SK-N-SH (cell line): ENCODE data around the gene MRPS23. TPM values are rescaled to one million over a fixed set of nuclear protein-coding genes. Genes with fewer than 3 reads are reported as not detected.

Experiments used
- EP300 ChIP-seq, 2 experiments: IDR thresholded peaks; 2 replicates each; pipeline versions ENCODE4 v1.4.0 to v1.6.1; 2012; ENCODE audit warnings: borderline replicate concordance in 1 of 2, low read depth in 1 of 2, low read length in 1 of 2
- FOSL2 ChIP-seq: IDR thresholded peaks from 2 replicates; pipeline ENCODE4 v1.4.0; 2012; ENCODE audit warnings: low read depth, mild to moderate bottlenecking, moderate library complexity, borderline replicate concordance
- FOXJ3 ChIP-seq: sonication (generic); formaldehyde crosslinking; IDR thresholded peaks from 2 replicates; pipeline ENCODE4 v1.5.1; 2020; ENCODE audit warnings: mild to moderate bottlenecking, missing genetic modification reagents
- FOXM1 ChIP-seq: IDR thresholded peaks from 2 replicates; pipeline ENCODE4 v1.4.0; 2012; ENCODE audit warnings: low read depth, mild to moderate bottlenecking
- IRF3 ChIP-seq: fragments of 150-350 bp; IDR thresholded peaks from 2 replicates; pipeline ENCODE4 v1.6.1; 2016; ENCODE audit warnings: mild to moderate bottlenecking, low read depth, low read length
- JUND ChIP-seq: IDR thresholded peaks from 2 replicates; pipeline ENCODE4 v1.4.0; 2012
- MAX ChIP-seq: IDR thresholded peaks from 2 replicates; pipeline ENCODE4 v1.4.0; 2012; ENCODE audit warnings: low read depth
- MXI1 ChIP-seq: IDR thresholded peaks from 2 replicates; pipeline ENCODE4 v1.6.1; 2012; ENCODE audit warnings: mild to moderate bottlenecking, low read depth, low read length, improper control_type of control experiment
- NFIC ChIP-seq: IDR thresholded peaks from 2 replicates; pipeline ENCODE4 v1.4.0; 2012; ENCODE audit warnings: borderline replicate concordance
- RAD21 ChIP-seq: IDR thresholded peaks from 2 replicates; pipeline ENCODE4 v1.6.1; 2012; ENCODE audit warnings: mild to moderate bottlenecking, low read length
- RCOR1 ChIP-seq: fragments of 150-350 bp; IDR thresholded peaks from 2 replicates; pipeline ENCODE4 v1.6.1; 2017; ENCODE audit warnings: antibody characterized with exemption, low read length
- REST ChIP-seq: IDR thresholded peaks from 2 replicates; pipeline ENCODE4 v1.6.1; 2012; ENCODE audit warnings: mild to moderate bottlenecking, low read depth, low read length, moderate library complexity
- RFX5 ChIP-seq: IDR thresholded peaks from 2 replicates; pipeline ENCODE4 v1.6.1; 2012; ENCODE audit warnings: mild to moderate bottlenecking, improper control_type of control experiment, low read length
- RXRA ChIP-seq: IDR thresholded peaks from 2 replicates; pipeline ENCODE4 v1.4.0; 2012; ENCODE audit warnings: low read depth, mild to moderate bottlenecking, borderline replicate concordance
- TCF12 ChIP-seq: IDR thresholded peaks from 2 replicates; pipeline ENCODE4 v1.4.0; 2012
- TEAD4 ChIP-seq: IDR thresholded peaks from 2 replicates; pipeline ENCODE4 v1.4.0; 2012; ENCODE audit warnings: mild to moderate bottlenecking, borderline replicate concordance; ENCODE audit not compliant: insufficient read depth
- USF2 ChIP-seq: fragments of 150-350 bp; IDR thresholded peaks from 2 replicates; pipeline ENCODE4 v1.6.1; 2017; ENCODE audit warnings: antibody characterized with exemption, low read length, low read depth, borderline replicate concordance
- YY1 ChIP-seq: IDR thresholded peaks from 2 replicates; pipeline ENCODE4 v1.4.0; 2012; ENCODE audit warnings: low read depth, mild to moderate bottlenecking
- ZBTB33 ChIP-seq: IDR thresholded peaks from 2 replicates; pipeline ENCODE4 v1.4.0; 2012; ENCODE audit warnings: low read depth, borderline replicate concordance
- polyA plus RNA-seq, 3 experiments: library from polyadenylated mRNA; depleted of rRNA; stranded (reverse); fragments of >200 nt; gene quantifications; 2 replicates each; pipeline ENCODE4 v1.2.3, GENCODE V29; 2012

The MRPS23 gene
- polyA plus RNA-seq, 1 of the 3 experiments (the other 2 are of a cell fraction) = 105 TPM

- TF ChIP-seq EP300 (IDR thresholded peaks at IDR 0.05; ENCODE audit: borderline replicate concordance in 1 of 2, low read depth in 1 of 2, low read length in 1 of 2) (peak; percentile 9 to 54; a peak in 2 of 4 replicates), MXI1 (no peak), TEAD4 (peak; percentile 55; the same call in 1 of the 2 replicates), YY1 (no peak), MAX (peak; percentile 70), FOXM1 (no peak), TCF12 (peak; percentile 84), FOXJ3 (CRISPR knock-in tag) (no peak), RCOR1 (no peak), JUND (no peak), NFIC (peak; percentile 70; the same call in 1 of the 2 replicates), FOSL2 (no peak), RFX5 (no peak), REST (peak; percentile 16; the same call in 1 of the 2 replicates), IRF3 (no peak), USF2 (0 out of 2 replicates have a peak, but pooled peaks have one; percentile 21), ZBTB33 (no peak), RXRA (no peak; the same call in 1 of the 2 replicates), RAD21 (no peak)
Observed at GRCh38 chr17:57881143-57881542, 31.3 kb upstream of the MRPS23 start (continued).
